ENCODE results near the gene LYRM1. TPM values are rescaled to one million over a fixed set of nuclear protein-coding genes. Genes with fewer than 3 reads are reported as not detected.

The LYRM1 gene
- total RNA-seq, 2 experiments from 2014 or later: 13.3 to 14.0 TPM

GRCh38 chr16:20938426-20938825 lies 37.9 kb downstream of the LYRM1 start:
- Mint-ChIP-seq H3K27ac (no peak overlapping the region), H3K27me3 (no peaks in the 10 kb centered on the region), H3K36me3 (ENCODE audit: low read depth) (no peaks in the 10 kb centered on the region), H3K4me3 (no peak overlapping the region), H3K9me3 (no peaks in the 10 kb centered on the region), H3K4me1 (ENCODE audit: low read depth) (peaks cover 5% of the 10 kb centered on the region)
- DNase-seq: no peak
- Histone ChIP-seq H3K27me3 (ENCODE audit: control insufficient read depth in 1 of 2, insufficient read depth in 2 of 2, low read length in 2 of 2) (no peaks in the 10 kb centered on the region), H3K36me3 (ENCODE audit: insufficient read depth, low read length) (no peaks in the 10 kb centered on the region), H3K9me3 (ENCODE audit: control insufficient read depth in 1 of 2, insufficient read depth in 1 of 2, low read length in 2 of 2) (no peaks in the 10 kb centered on the region), H3K4me3 (ENCODE audit: low read length) (no peak overlapping the region), H3K4me1 (ENCODE audit: insufficient read depth, low read length) (peaks cover 4% of the 10 kb centered on the region), H3K27ac (ENCODE audit: low read depth in 1 of 2, low read length in 2 of 2) (no peak overlapping the region)
- intact Hi-C loops (cut with DNase I, micrococcal nuclease): no loop called here
- ChIA-PET CTCF (interaction anchor here (0.5 kb wide), 1 partner anchor 63 kb away, joined by 3 read pairs; no protein-coding TSS in a partner anchor), POLR2A (no interaction called here)
- no peak for ATAC-seq (ENCODE audit: poor library complexity)
- no peak for TF ChIP-seq CTCF (IDR thresholded peaks at IDR 0.05)

GRCh38 chr16:20939611-20940010 lies 39.0 kb downstream of the LYRM1 start:
- Histone ChIP-seq H3K9me3 (ENCODE audit: control insufficient read depth in 1 of 2, insufficient read depth in 1 of 2, low read length in 2 of 2) (no peaks in the 10 kb centered on the region), H3K4me1 (ENCODE audit: insufficient read depth, low read length) (peaks cover 8% of the 10 kb centered on the region), H3K36me3 (ENCODE audit: insufficient read depth, low read length) (no peaks in the 10 kb centered on the region), H3K27me3 (ENCODE audit: control insufficient read depth in 1 of 2, insufficient read depth in 2 of 2, low read length in 2 of 2) (no peaks in the 10 kb centered on the region), H3K27ac (ENCODE audit: low read depth in 1 of 2, low read length in 2 of 2) (no peak overlapping the region), H3K4me3 (ENCODE audit: low read length) (no peak overlapping the region)
- peaks cover 5% of the 10 kb centered on the region for H3K4me1 Mint-ChIP-seq (ENCODE audit: low read depth)
- no peak overlapping the region for H3K27ac Mint-ChIP-seq
- TF ChIP-seq CTCF (IDR thresholded peaks at IDR 0.05): no peak
- no peak overlapping the region for H3K4me3 Mint-ChIP-seq
- ChIA-PET CTCF (no interaction called here), POLR2A (no interaction called here)
- H3K36me3 Mint-ChIP-seq (ENCODE audit: low read depth): no peaks in the 10 kb centered on the region
- intact Hi-C loops (cut with DNase I, micrococcal nuclease): no loop called here
- DNase-seq (no peak), ATAC-seq (ENCODE audit: poor library complexity) (no peak)
- H3K27me3 Mint-ChIP-seq: no peaks in the 10 kb centered on the region
- H3K9me3 Mint-ChIP-seq: no peaks in the 10 kb centered on the region

GRCh38 chr16:20940871-20941635 lies 40.5 kb downstream of the LYRM1 start:
- DNase-seq: no peak
- ATAC-seq (ENCODE audit: poor library complexity): no peak
- Mint-ChIP-seq H3K4me1 (ENCODE audit: low read depth) (peaks cover 5% of the 10 kb centered on the region), H3K36me3 (ENCODE audit: low read depth) (no peaks in the 10 kb centered on the region), H3K4me3 (no peak overlapping the region), H3K27ac (no peak overlapping the region), H3K9me3 (no peaks in the 10 kb centered on the region), H3K27me3 (no peaks in the 10 kb centered on the region)
- H3K9me3 ChIP-seq (ENCODE audit: control insufficient read depth in 1 of 2, insufficient read depth in 1 of 2, low read length in 2 of 2): no peaks in the 10 kb centered on the region
- no peaks in the 10 kb centered on the region for H3K36me3 ChIP-seq (ENCODE audit: insufficient read depth, low read length)
- TF ChIP-seq CTCF (IDR thresholded peaks at IDR 0.05): no peak
- ChIA-PET POLR2A (no interaction called here), CTCF (no interaction called here)
- H3K27ac ChIP-seq (ENCODE audit: low read depth in 1 of 2, low read length in 2 of 2): no peak overlapping the region
- no peak overlapping the region for H3K4me3 ChIP-seq (ENCODE audit: low read length)
- H3K27me3 ChIP-seq (ENCODE audit: control insufficient read depth in 1 of 2, insufficient read depth in 2 of 2, low read length in 2 of 2): no peaks in the 10 kb centered on the region
- intact Hi-C loops (cut with DNase I, micrococcal nuclease): no loop called here
- H3K4me1 ChIP-seq (ENCODE audit: insufficient read depth, low read length): peaks cover 9% of the 10 kb centered on the region

All from CD4-positive, alpha-beta T cell (primary cell).